Keratinocyte (primary cell): Measurements from ENCODE around the gene PLEKHG5. TPM values are rescaled to one million over a fixed set of nuclear protein-coding genes. Genes with fewer than 3 reads are reported as not detected.

Experiments used
- DNase-seq: peaks from one replicate; pipeline ENCODE4 v3.0.0-alpha.2; 2011; ENCODE audit warnings: low read depth, missing footprints, low spot score
- FAIRE-seq: peaks from 2 replicates; lab custom pipeline; 2011; peaks lifted over from hg19 to GRCh38; lab: Jason Lieb, UNC
- H2AFZ ChIP-seq: 2 replicates; pipeline ENCODE4 v1.6.0; 2012; ENCODE audit warnings: low read length, control low read depth, inconsistent platforms; ENCODE audit not compliant: control insufficient read depth
- H3K27ac ChIP-seq: 2 replicates; pipeline ENCODE4 v1.5.1; 2011; ENCODE audit warnings: low read length; ENCODE audit not compliant: control insufficient read depth, insufficient read depth
- H3K27me3 ChIP-seq: 3 replicates; pipeline ENCODE4 v1.6.0; 2011; ENCODE audit warnings: low read length; ENCODE audit not compliant: control insufficient read depth, insufficient read depth; ENCODE audit errors: extremely low read depth
- H3K36me3 ChIP-seq, 2 experiments: 2 replicates in 1 of 2; 3 replicates in 1 of 2; pipeline ENCODE4 v1.5.1; 2011; ENCODE audit warnings: low read length in 2 of 2, mild to moderate bottlenecking in 1 of 2; ENCODE audit not compliant: control insufficient read depth in 2 of 2, insufficient read depth in 2 of 2; ENCODE audit errors: extremely low read depth in 1 of 2
- H3K4me1 ChIP-seq: 3 replicates; pipeline ENCODE4 v1.5.1; 2011; ENCODE audit warnings: low read length; ENCODE audit not compliant: control insufficient read depth, insufficient read depth; ENCODE audit errors: extremely low read depth
- H3K4me2 ChIP-seq: 3 replicates; pipeline ENCODE4 v1.6.0; 2011; ENCODE audit warnings: low read depth, low read length; ENCODE audit not compliant: control insufficient read depth, insufficient read depth; ENCODE audit errors: extremely low read depth
- H3K4me3 ChIP-seq, 3 experiments: fragments of 200-600 bp in 1 of 3; sonication (generic) in 1 of 3; 2 replicates in 2 of 3; 3 replicates in 1 of 3; pipeline ENCODE4 v1.5.1; 2011 to 2016; ENCODE audit warnings: low read length in 3 of 3, mild to moderate bottlenecking in 3 of 3, control low read depth in 2 of 3, inconsistent platforms in 1 of 3, low read depth in 1 of 3, mixed read lengths in 1 of 3, mixed run types in 1 of 3, moderate library complexity in 1 of 3; ENCODE audit not compliant: control insufficient read depth in 2 of 3, insufficient read depth in 2 of 3; ENCODE audit errors: extremely low read depth in 1 of 3
- H3K79me2 ChIP-seq: 2 replicates; pipeline ENCODE4 v1.6.0; 2012; ENCODE audit warnings: low read length; ENCODE audit not compliant: control insufficient read depth, insufficient read depth
- H3K9ac ChIP-seq: 3 replicates; pipeline ENCODE4 v1.6.0; 2011; ENCODE audit warnings: low read length; ENCODE audit not compliant: control insufficient read depth, insufficient read depth; ENCODE audit errors: extremely low read depth
- H3K9me1 ChIP-seq: 3 replicates; pipeline ENCODE4 v1.6.0; 2011; ENCODE audit warnings: low read length; ENCODE audit not compliant: control insufficient read depth, insufficient read depth; ENCODE audit errors: extremely low read depth
- H3K9me3 ChIP-seq: 2 replicates; pipeline ENCODE4 v1.5.1; 2012; ENCODE audit warnings: low read depth, low read length; ENCODE audit not compliant: control insufficient read depth
- H4K20me1 ChIP-seq: 3 replicates; pipeline ENCODE4 v1.6.0; 2011; ENCODE audit warnings: low read length; ENCODE audit not compliant: control insufficient read depth, insufficient read depth; ENCODE audit errors: extremely low read depth
- CTCF ChIP-seq, 3 experiments: IDR thresholded peaks in 1 of 3; conservative IDR thresholded peaks in 1 of 3; optimal IDR thresholded peaks in 1 of 3; 2 replicates in 2 of 3; 3 replicates in 1 of 3; pipeline versions ENCODE3 to v1.5.1; 2011; ENCODE audit warnings: low read length in 3 of 3, mild to moderate bottlenecking in 3 of 3, moderate library complexity in 2 of 3, control low read depth in 1 of 3, inconsistent platforms in 1 of 3; ENCODE audit not compliant: insufficient read depth in 2 of 3; ENCODE audit errors: extremely low read depth in 1 of 3
- EZH2 ChIP-seq: IDR thresholded peaks from one replicate; pipeline ENCODE4 v1.6.1; 2012; ENCODE audit warnings: inconsistent platforms, mild to moderate bottlenecking, low read length, moderate library complexity
- dilution Hi-C: fragments of 300-500 bp; cut with MboI; formaldehyde crosslinking; loops from one replicate; pipeline ENCODE4 v1.7.0; 2020; ENCODE audit warnings: low sequenced_read_pairs; ENCODE audit not compliant: extremely low pct_ligation_motif_present
- polyA plus RNA-seq, 5 experiments: library from polyadenylated mRNA; depleted of rRNA in 3 of 5; stranded (reverse) in 3 of 5; stranded (forward) in 1 of 5; unstranded in 1 of 5; fragments of >200 nt; gene quantifications; 1 replicate in 1 of 5; 2 replicates in 3 of 5; 3 replicates in 1 of 5; pipeline versions ENCODE4 v1.2.1 to v1.2.3, GENCODE V29; 2011 to 2012; ENCODE audit warnings: missing spikeins in 2 of 5, low read depth in 1 of 5, low replicate concordance in 1 of 5

The PLEKHG5 gene
- polyA plus RNA-seq, 1 donor (not counting 4 experiments of a cell fraction or from before 2014, with no cell fraction given) = 11.8 TPM

GRCh38 chr1:6508154-6508815 is 16.8 kb upstream of the PLEKHG5 start:
- Histone ChIP-seq H4K20me1 (no peaks in the 10 kb centered on the region), H3K9me1 (no peaks in the 10 kb centered on the region), H3K9me3 (no peaks in the 10 kb centered on the region), H3K27me3 (peaks cover 4% of the 10 kb centered on the region), H3K36me3 (no peaks in the 10 kb centered on the region), H3K4me2 (no peak overlapping the region), H3K4me1 (no peaks in the 10 kb centered on the region), H3K4me3 (no peak overlapping the region), H3K79me2 (no peaks in the 10 kb centered on the region), H3K27ac (no peak overlapping the region), H3K9ac (no peak overlapping the region), H2AFZ (no peak overlapping the region)
- dilution Hi-C loops = no loop called here
- DNase-seq (no peak), FAIRE-seq (no peak)
- TF ChIP-seq CTCF (optimal IDR thresholded peaks at IDR 0.05 in 1 of 3, IDR thresholded peaks at IDR 0.05 in 1 of 3, conservative IDR thresholded peaks at IDR 0.05 in 1 of 3; ENCODE audit: extremely low read depth in 1 of 3, insufficient read depth in 2 of 3, low read length in 3 of 3) (no peak), EZH2 (no peak)

DNA sequence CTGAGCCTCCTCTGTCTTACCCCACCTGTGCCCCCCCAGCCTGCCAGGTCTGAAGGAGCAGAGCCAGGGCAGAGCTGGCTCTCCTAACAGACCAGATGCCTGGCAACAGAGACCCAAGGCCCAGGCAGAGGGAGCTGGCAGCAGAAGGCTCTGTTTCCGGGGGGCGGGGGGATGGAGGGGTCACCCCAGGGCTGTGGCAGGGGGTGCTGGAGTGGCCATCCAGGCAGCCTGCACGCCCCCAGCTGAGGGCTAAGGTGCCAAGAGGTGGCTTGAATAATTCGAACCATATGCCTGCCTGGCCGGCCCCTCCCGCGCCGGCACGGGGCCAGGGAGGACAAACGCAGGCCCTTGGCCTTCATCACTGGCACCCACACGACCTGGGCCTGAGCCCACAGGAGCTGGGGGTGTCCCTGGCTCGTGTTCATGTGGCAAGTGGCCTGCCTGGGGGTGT is 16.0 kb upstream of the PLEKHG5 start:
- Histone ChIP-seq H3K4me1 (no peaks in the 10 kb centered on the region), H3K9me1 (no peaks in the 10 kb centered on the region), H3K9ac (no peak overlapping the region), H4K20me1 (no peaks in the 10 kb centered on the region), H3K79me2 (no peaks in the 10 kb centered on the region), H3K36me3 (no peaks in the 10 kb centered on the region), H2AFZ (no peak overlapping the region), H3K4me3 (no peak overlapping the region), H3K27me3 (peaks cover 4% of the 10 kb centered on the region), H3K4me2 (no peak overlapping the region), H3K27ac (no peak overlapping the region), H3K9me3 (no peaks in the 10 kb centered on the region)
- dilution Hi-C loops = no loop called here
- FAIRE-seq (no peak), DNase-seq (no peak)
- TF ChIP-seq CTCF (optimal IDR thresholded peaks at IDR 0.05 in 1 of 3, IDR thresholded peaks at IDR 0.05 in 1 of 3, conservative IDR thresholded peaks at IDR 0.05 in 1 of 3; ENCODE audit: extremely low read depth in 1 of 3, insufficient read depth in 2 of 3, low read length in 3 of 3) (no peak), EZH2 (no peak)
